GM12878 (cell line): ENCODE measurements around the gene STIL. TPM values are rescaled to one million over a fixed set of nuclear protein-coding genes. Genes with fewer than 3 reads are reported as not detected.

Experiments
- ATAC-seq: fragments of 200-7000 bp; cut with Tn5 transposase; 3 replicates; pipeline ENCODE4 v1.9.1; 2020; ENCODE audit warnings: mild to moderate bottlenecking, moderate library complexity
- BruUV-seq: library from RNA; stranded (reverse); fragments of 400-500 nt; replicated peaks from 2 replicates; lab custom pipeline; 2021; lab: Mats Ljungman, UMichigan
- CTCF ChIA-PET: fragments of 300-600 bp; sonication (Branson Sonifier 250); formaldehyde crosslinking; extraction: SDS; loops from one replicate; lab custom pipeline; 2021; ENCODE audit warnings: inconsistent platforms; lab: Yijun Ruan, JAX
- POLR2A ChIA-PET: fragments of 350-600 bp; formaldehyde crosslinking; extraction: SDS; loops from one replicate; lab custom pipeline; 2021; ENCODE audit warnings: inconsistent platforms; lab: Charles Lee
- RAD21 ChIA-PET: fragments of 300-600 bp; sonication (Branson Sonifier 250); formaldehyde crosslinking; loops from one replicate; lab custom pipeline; 2023; ENCODE audit warnings: antibody characterized with exemption; ENCODE audit not compliant: unreplicated experiment; lab: Charles Lee
- SMC1A ChIA-PET: fragments of 300-600 bp; sonication (Branson Sonifier 250); formaldehyde crosslinking; loops from one replicate; lab custom pipeline; 2023; ENCODE audit not compliant: unreplicated experiment, uncharacterized antibody; lab: Charles Lee
- DNase-seq: peaks from one replicate; pipeline ENCODE4 v3.0.0-alpha.2; 2011; ENCODE audit warnings: low read depth, low spot score
- FAIRE-seq: peaks from 3 replicates; lab custom pipeline; 2011; peaks lifted over from hg19 to GRCh38; lab: Jason Lieb, UNC
- H2AFZ ChIP-seq: 2 replicates; pipeline ENCODE4 v1.6.0; 2011; ENCODE audit warnings: low read depth, low read length, control low read depth; ENCODE audit not compliant: control insufficient read depth
- H3K27ac ChIP-seq: 2 replicates; pipeline ENCODE4 v1.5.1; 2011; ENCODE audit warnings: control low read depth; ENCODE audit not compliant: control insufficient read depth, insufficient read depth
- H3K27me3 ChIP-seq, 2 experiments: replicated peaks in 1 of 2; 2 replicates each; pipeline versions ENCODE4 v1.6.0 to v1.6.1; 2011; ENCODE audit warnings: low read length in 1 of 2; ENCODE audit not compliant: control insufficient read depth in 2 of 2, insufficient read depth in 2 of 2
- H3K36me3 ChIP-seq, 2 experiments: 2 replicates each; pipeline ENCODE4 v1.5.1; 2011; ENCODE audit warnings: low read length in 1 of 2; ENCODE audit not compliant: control insufficient read depth in 2 of 2, insufficient read depth in 2 of 2
- H3K4me1 ChIP-seq: 2 replicates; pipeline ENCODE4 v1.6.1; 2011; ENCODE audit warnings: mild to moderate bottlenecking, low read length, moderate library complexity, mixed read lengths; ENCODE audit not compliant: control insufficient read depth, insufficient read depth
- H3K4me2 ChIP-seq: 2 replicates; pipeline ENCODE4 v1.6.0; 2011; ENCODE audit warnings: control low read depth; ENCODE audit not compliant: control insufficient read depth, insufficient read depth
- H3K4me3 ChIP-seq: fragments of 200-600 bp; sonication (generic); 2 replicates; pipeline ENCODE4 v1.5.1; 2016
- H3K79me2 ChIP-seq: 2 replicates; pipeline ENCODE4 v1.6.0; 2011; ENCODE audit warnings: low read length; ENCODE audit not compliant: control insufficient read depth, insufficient read depth
- H3K9ac ChIP-seq: 2 replicates; pipeline ENCODE4 v1.8.0; 2011; ENCODE audit warnings: low read length, control low read depth, mixed read lengths; ENCODE audit not compliant: control insufficient read depth, insufficient read depth
- H3K9me3 ChIP-seq: replicated peaks from 3 replicates; pipeline ENCODE4 v1.5.1; 2011; ENCODE audit warnings: mild to moderate bottlenecking, low read length; ENCODE audit not compliant: control insufficient read depth, insufficient read depth
- H4K20me1 ChIP-seq: 2 replicates; pipeline ENCODE4 v1.6.0; 2011; ENCODE audit not compliant: control insufficient read depth, insufficient read depth
- BCL11A ChIP-seq: IDR thresholded peaks from 2 replicates; pipeline ENCODE4 v1.6.1; 2011; ENCODE audit warnings: low read depth, low read length
- BRCA1 ChIP-seq: IDR thresholded peaks from 2 replicates; pipeline ENCODE4 v1.6.1; 2011; ENCODE audit warnings: low read depth, low read length, improper control_type of control experiment
- HCFC1 ChIP-seq: fragments of 150-350 bp; IDR thresholded peaks from 2 replicates; pipeline ENCODE4 v1.6.1; 2014; ENCODE audit warnings: low read length
- IRF4 ChIP-seq: IDR thresholded peaks from 2 replicates; pipeline ENCODE4 v1.6.1; 2011; ENCODE audit warnings: low read depth, low read length
- JUNB ChIP-seq: IDR thresholded peaks from 2 replicates; pipeline ENCODE4 v1.6.1; 2016; ENCODE audit warnings: antibody characterized with exemption, mild to moderate bottlenecking
- KLF5 ChIP-seq: fragments of 450-650 bp; IDR thresholded peaks from 2 replicates; pipeline ENCODE4 v1.6.1; 2014; ENCODE audit warnings: mild to moderate bottlenecking; ENCODE audit not compliant: partially characterized antibody
- PML ChIP-seq: IDR thresholded peaks from 2 replicates; pipeline ENCODE4 v1.6.1; 2012; ENCODE audit warnings: low read length, inconsistent platforms
- SMAD5 ChIP-seq: IDR thresholded peaks from 2 replicates; pipeline ENCODE4 v1.6.1; 2016; ENCODE audit warnings: antibody characterized with exemption, low read depth
- TARDBP ChIP-seq: IDR thresholded peaks from 2 replicates; pipeline ENCODE4 v1.6.1; 2016; ENCODE audit warnings: borderline replicate concordance
- ZBED1 ChIP-seq: IDR thresholded peaks from 2 replicates; pipeline ENCODE4 v1.6.1; 2016; ENCODE audit warnings: borderline replicate concordance
- ZNF217 ChIP-seq: fragments of 450-650 bp; IDR thresholded peaks from 2 replicates; pipeline ENCODE4 v1.6.1; 2017; ENCODE audit warnings: antibody characterized with exemption, mild to moderate bottlenecking
- ZNF24 ChIP-seq: fragments of 450-650 bp; IDR thresholded peaks from 2 replicates; pipeline ENCODE4 v1.6.1; 2017; ENCODE audit warnings: antibody characterized with exemption, mild to moderate bottlenecking
- WGBS: methylation state at CpG from one replicate; pipeline ENCODE4 v1.1.6; 2016; ENCODE audit warnings: low lambda C conversion rate; ENCODE audit not compliant: insufficient replicate concordance, insufficient coverage; ENCODE audit errors: missing lambda C conversion rate; 5-methylcytosine and 5-hydroxymethylcytosine counted together
- in situ Hi-C: fragments of 300-500 bp; cut with MboI; formaldehyde crosslinking; loops from 9 replicates; pipeline ENCODE4 v1.14.3; 2018; ENCODE audit warnings: mixed read lengths
- intact Hi-C: fragments of 100-400 bp; cut with micrococcal nuclease; formaldehyde crosslinking; loops from one replicate; pipeline ENCODE4 v1.14.2; 2022; ENCODE audit not compliant: unreplicated experiment
- polyA plus RNA-seq, 11 experiments: library from polyadenylated mRNA; depleted of rRNA in 4 of 11; unstranded in 6 of 11; stranded (reverse) in 5 of 11; fragments of >200 nt; fragmentation: Nextera tagmentation in 4 of 11; fragmentation: Illumina TruSeq in 1 of 11; extraction: Ambion mirVana in 4 of 11; extraction: Trizol in 1 of 11; gene quantifications; 1 replicate in 1 of 11; 2 replicates in 10 of 11; pipeline versions ENCODE4 v1.2.1 to v1.2.3, GENCODE V29; 2011 to 2016; ENCODE audit warnings: inconsistent platforms in 2 of 11, missing spikeins in 2 of 11, low read depth in 1 of 11
- total RNA-seq, 4 experiments: library from RNA; depleted of rRNA in 3 of 4; stranded (reverse); fragments of >200 nt in 3 of 4; fragmentation: Illumina TruSeq in 1 of 4; extraction: Trizol in 1 of 4; gene quantifications; 2 replicates each; pipeline versions ENCODE4 v1.2.1 to v1.2.3, GENCODE V29; 2013 to 2021
- TF ChIP-seq, protein P1 (sequence below): IDR thresholded peaks from 2 replicates; pipeline ENCODE4 v1.6.1; 2011; ENCODE audit warnings: low read depth, mild to moderate bottlenecking, low read length, moderate library complexity, borderline replicate concordance; ENCODE audit errors: extremely low read depth
- TF ChIP-seq, protein P2 (sequence below): IDR thresholded peaks from 2 replicates; pipeline ENCODE4 v1.6.1; 2011; ENCODE audit warnings: borderline replicate concordance, low read depth, mild to moderate bottlenecking, moderate library complexity, low read length; ENCODE audit not compliant: insufficient read depth, poor library complexity, severe bottlenecking
- TF ChIP-seq, protein P3 (sequence below): IDR thresholded peaks from 2 replicates; pipeline ENCODE4 v1.6.1; 2012; ENCODE audit warnings: low read depth, low read length, improper control_type of control experiment
- TF ChIP-seq, protein P4 (sequence below): fragments of 450-650 bp; IDR thresholded peaks from 2 replicates; pipeline ENCODE4 v1.6.1; 2016; ENCODE audit warnings: mild to moderate bottlenecking
- TF ChIP-seq, protein P5 (sequence below): fragments of 450-650 bp; IDR thresholded peaks from 2 replicates; pipeline ENCODE4 v1.6.1; 2017; ENCODE audit warnings: mild to moderate bottlenecking, moderate library complexity

Gene STIL
- total and polyA plus RNA-seq, 10 of the 15 experiments (the other 5 are each of a cell fraction or from before 2014, with no cell fraction given), result 6.0 to 35.1 (median 26.5) TPM

DNA sequence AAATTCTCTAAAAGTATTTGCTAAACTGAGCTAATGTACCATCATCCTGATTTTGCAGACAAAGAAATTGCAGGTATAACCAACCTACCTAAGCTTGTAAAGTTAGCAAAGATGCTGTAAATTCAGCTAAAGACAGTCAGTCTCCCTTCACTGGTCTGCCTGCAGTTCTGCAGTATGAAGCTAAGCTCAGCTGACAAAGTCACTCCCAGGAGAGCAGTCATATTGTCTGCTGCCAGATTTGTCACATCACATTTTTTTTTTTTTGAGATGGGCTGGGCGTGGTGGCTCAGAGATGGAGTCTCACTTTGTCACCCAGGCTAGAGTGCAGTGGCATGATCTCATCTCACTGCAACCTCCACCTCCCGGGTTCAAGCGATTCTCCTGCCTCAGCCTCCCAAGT, 10.7 kb upstream of the STIL start:
- Histone ChIP-seq H4K20me1 (no peaks in the 10 kb centered on the region), H3K4me1 (no peaks in the 10 kb centered on the region), H3K9me3 (no peaks in the 10 kb centered on the region), H3K9ac (no peak overlapping the region), H3K36me3 (no peaks in the 10 kb centered on the region), H3K27ac (no peak overlapping the region), H3K79me2 (no peaks in the 10 kb centered on the region), H3K4me3 (no peak overlapping the region), H3K4me2 (no peak overlapping the region), H3K27me3 (no peaks in the 10 kb centered on the region), H2AFZ (no peak overlapping the region)
- intact Hi-C loops, result no loop called here
- FAIRE-seq (no peak), ATAC-seq (no peak; the same call in 1 of the 3 replicates), DNase-seq (no peak)
- no TSS peak for BruUV-seq
- 95% methylated on average over 3 of the region's 3 CpGs for WGBS
- POLR2A ChIA-PET, result interaction anchor here (1.9 kb wide), 2 partner anchors 9 to 10 kb away, joined by 9 to 18 read pairs; partner anchors contain the start of genes CMPK1 and STIL
- RAD21 ChIA-PET, result interaction anchor here (1.3 to 2.0 kb wide), 2 partner anchors 9 to 10 kb away, joined by 5 to 6 read pairs; partner anchors contain the start of genes CMPK1 and STIL
- in situ Hi-C loops, result no loop called here
- CTCF ChIA-PET, result interaction anchor here (0.5 to 2.6 kb wide), 6 partner anchors 9 to 150 kb away, joined by 3 to 8 read pairs (median 4); partner anchors contain the start of genes CMPK1 and STIL
- SMC1A ChIA-PET, result interaction anchor here (0.6 to 2.4 kb wide), 8 partner anchors 8 to 105 kb away, joined by 3 to 7 read pairs (median 4); partner anchors contain the start of genes CMPK1 and STIL
- no peak for TF ChIP-seq IRF4
- TF ChIP-seq, protein P1, sequence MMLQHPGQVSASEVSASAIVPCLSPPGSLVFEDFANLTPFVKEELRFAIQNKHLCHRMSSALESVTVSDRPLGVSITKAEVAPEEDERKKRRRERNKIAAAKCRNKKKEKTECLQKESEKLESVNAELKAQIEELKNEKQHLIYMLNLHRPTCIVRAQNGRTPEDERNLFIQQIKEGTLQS, result no peak
- TF ChIP-seq, protein P2, sequence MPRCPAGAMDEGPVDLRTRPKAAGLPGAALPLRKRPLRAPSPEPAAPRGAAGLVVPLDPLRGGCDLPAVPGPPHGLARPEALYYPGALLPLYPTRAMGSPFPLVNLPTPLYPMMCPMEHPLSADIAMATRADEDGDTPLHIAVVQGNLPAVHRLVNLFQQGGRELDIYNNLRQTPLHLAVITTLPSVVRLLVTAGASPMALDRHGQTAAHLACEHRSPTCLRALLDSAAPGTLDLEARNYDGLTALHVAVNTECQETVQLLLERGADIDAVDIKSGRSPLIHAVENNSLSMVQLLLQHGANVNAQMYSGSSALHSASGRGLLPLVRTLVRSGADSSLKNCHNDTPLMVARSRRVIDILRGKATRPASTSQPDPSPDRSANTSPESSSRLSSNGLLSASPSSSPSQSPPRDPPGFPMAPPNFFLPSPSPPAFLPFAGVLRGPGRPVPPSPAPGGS, result no peak
- TF ChIP-seq JUNB, result no peak
- TF ChIP-seq, protein P3, sequence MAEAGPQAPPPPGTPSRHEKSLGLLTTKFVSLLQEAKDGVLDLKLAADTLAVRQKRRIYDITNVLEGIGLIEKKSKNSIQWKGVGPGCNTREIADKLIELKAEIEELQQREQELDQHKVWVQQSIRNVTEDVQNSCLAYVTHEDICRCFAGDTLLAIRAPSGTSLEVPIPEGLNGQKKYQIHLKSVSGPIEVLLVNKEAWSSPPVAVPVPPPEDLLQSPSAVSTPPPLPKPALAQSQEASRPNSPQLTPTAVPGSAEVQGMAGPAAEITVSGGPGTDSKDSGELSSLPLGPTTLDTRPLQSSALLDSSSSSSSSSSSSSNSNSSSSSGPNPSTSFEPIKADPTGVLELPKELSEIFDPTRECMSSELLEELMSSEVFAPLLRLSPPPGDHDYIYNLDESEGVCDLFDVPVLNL, result no peak
- TF ChIP-seq BCL11A, result no peak
- TF ChIP-seq HCFC1, result no peak
- no peak for TF ChIP-seq BRCA1
- TF ChIP-seq, protein P4, sequence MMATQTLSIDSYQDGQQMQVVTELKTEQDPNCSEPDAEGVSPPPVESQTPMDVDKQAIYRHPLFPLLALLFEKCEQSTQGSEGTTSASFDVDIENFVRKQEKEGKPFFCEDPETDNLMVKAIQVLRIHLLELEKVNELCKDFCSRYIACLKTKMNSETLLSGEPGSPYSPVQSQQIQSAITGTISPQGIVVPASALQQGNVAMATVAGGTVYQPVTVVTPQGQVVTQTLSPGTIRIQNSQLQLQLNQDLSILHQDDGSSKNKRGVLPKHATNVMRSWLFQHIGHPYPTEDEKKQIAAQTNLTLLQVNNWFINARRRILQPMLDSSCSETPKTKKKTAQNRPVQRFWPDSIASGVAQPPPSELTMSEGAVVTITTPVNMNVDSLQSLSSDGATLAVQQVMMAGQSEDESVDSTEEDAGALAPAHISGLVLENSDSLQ, result no peak
- no peak for TF ChIP-seq ZNF24
- TF ChIP-seq KLF5, result no peak
- TF ChIP-seq PML, result no peak
- TF ChIP-seq, protein P5, sequence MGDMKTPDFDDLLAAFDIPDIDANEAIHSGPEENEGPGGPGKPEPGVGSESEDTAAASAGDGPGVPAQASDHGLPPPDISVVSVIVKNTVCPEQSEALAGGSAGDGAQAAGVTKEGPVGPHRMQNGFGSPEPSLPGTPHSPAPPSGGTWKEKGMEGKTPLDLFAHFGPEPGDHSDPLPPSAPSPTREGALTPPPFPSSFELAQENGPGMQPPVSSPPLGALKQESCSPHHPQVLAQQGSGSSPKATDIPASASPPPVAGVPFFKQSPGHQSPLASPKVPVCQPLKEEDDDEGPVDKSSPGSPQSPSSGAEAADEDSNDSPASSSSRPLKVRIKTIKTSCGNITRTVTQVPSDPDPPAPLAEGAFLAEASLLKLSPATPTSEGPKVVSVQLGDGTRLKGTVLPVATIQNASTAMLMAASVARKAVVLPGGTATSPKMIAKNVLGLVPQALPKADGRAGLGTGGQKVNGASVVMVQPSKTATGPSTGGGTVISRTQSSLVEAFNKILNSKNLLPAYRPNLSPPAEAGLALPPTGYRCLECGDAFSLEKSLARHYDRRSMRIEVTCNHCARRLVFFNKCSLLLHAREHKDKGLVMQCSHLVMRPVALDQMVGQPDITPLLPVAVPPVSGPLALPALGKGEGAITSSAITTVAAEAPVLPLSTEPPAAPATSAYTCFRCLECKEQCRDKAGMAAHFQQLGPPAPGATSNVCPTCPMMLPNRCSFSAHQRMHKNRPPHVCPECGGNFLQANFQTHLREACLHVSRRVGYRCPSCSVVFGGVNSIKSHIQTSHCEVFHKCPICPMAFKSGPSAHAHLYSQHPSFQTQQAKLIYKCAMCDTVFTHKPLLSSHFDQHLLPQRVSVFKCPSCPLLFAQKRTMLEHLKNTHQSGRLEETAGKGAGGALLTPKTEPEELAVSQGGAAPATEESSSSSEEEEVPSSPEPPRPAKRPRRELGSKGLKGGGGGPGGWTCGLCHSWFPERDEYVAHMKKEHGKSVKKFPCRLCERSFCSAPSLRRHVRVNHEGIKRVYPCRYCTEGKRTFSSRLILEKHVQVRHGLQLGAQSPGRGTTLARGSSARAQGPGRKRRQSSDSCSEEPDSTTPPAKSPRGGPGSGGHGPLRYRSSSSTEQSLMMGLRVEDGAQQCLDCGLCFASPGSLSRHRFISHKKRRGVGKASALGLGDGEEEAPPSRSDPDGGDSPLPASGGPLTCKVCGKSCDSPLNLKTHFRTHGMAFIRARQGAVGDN, result no peak
- TF ChIP-seq SMAD5, result no peak
- no peak for TF ChIP-seq ZBED1
- TF ChIP-seq TARDBP, result no peak
- no peak for TF ChIP-seq ZNF217
